BE2C (cell line): ENCODE measurements around the gene TMC4.

Experiments used
- DNase-seq: peaks from one replicate; pipeline ENCODE4 v3.0.0-alpha.2; 2020
- H3K27me3 ChIP-seq: fragments of 250-450 bp; sonication (Bioruptor Pico); 2 replicates; pipeline ENCODE4 v1.5.1; 2020; ENCODE audit warnings: mild to moderate bottlenecking
- H3K36me3 ChIP-seq: fragments of 250-450 bp; sonication (Bioruptor Pico); 2 replicates; pipeline ENCODE4 v1.5.1; 2020; ENCODE audit warnings: mild to moderate bottlenecking
- H3K4me1 ChIP-seq: fragments of 250-450 bp; sonication (Bioruptor Pico); 2 replicates; pipeline ENCODE4 v1.5.1; 2020
- H3K4me3 ChIP-seq: 2 replicates; pipeline ENCODE4 v1.5.1; 2011; ENCODE audit warnings: low read depth, low read length
- H3K9me3 ChIP-seq: fragments of 250-450 bp; sonication (Bioruptor Pico); 2 replicates; pipeline ENCODE4 v1.5.1; 2020
- TF ChIP-seq, protein P1 (sequence below): IDR thresholded peaks from 2 replicates; pipeline ENCODE4 v1.5.1; 2012; ENCODE audit warnings: mild to moderate bottlenecking, low read depth, low read length

The TMC4 gene

GRCh38 chr19:54142166-54142780 is 30.7 kb downstream of the TMC4 start:
- no peaks in the 10 kb centered on the region for H3K27me3 ChIP-seq
- peaks cover 64% of the 10 kb centered on the region for H3K36me3 ChIP-seq
- TF ChIP-seq, protein P1, sequence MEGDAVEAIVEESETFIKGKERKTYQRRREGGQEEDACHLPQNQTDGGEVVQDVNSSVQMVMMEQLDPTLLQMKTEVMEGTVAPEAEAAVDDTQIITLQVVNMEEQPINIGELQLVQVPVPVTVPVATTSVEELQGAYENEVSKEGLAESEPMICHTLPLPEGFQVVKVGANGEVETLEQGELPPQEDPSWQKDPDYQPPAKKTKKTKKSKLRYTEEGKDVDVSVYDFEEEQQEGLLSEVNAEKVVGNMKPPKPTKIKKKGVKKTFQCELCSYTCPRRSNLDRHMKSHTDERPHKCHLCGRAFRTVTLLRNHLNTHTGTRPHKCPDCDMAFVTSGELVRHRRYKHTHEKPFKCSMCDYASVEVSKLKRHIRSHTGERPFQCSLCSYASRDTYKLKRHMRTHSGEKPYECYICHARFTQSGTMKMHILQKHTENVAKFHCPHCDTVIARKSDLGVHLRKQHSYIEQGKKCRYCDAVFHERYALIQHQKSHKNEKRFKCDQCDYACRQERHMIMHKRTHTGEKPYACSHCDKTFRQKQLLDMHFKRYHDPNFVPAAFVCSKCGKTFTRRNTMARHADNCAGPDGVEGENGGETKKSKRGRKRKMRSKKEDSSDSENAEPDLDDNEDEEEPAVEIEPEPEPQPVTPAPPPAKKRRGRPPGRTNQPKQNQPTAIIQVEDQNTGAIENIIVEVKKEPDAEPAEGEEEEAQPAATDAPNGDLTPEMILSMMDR, result no peak
- H3K4me1 ChIP-seq, result no peaks in the 10 kb centered on the region
- DNase-seq, result no peak
- no peaks in the 10 kb centered on the region for H3K9me3 ChIP-seq
- H3K4me3 ChIP-seq, result no peak overlapping the region

GRCh38 chr19:54141356-54141755 is 31.6 kb downstream of the TMC4 start:
- Histone ChIP-seq H3K9me3 (no peaks in the 10 kb centered on the region), H3K4me3 (no peak overlapping the region), H3K4me1 (no peaks in the 10 kb centered on the region), H3K36me3 (peaks cover 55% of the 10 kb centered on the region), H3K27me3 (no peaks in the 10 kb centered on the region)
- TF ChIP-seq, protein P1, result no peak
- no peak for DNase-seq

GRCh38 chr19:54138489-54139256 is 34.3 kb downstream of the TMC4 start:
- TF ChIP-seq, protein P1, result no peak
- peak overlapping the region; percentile 83 for H3K4me3 ChIP-seq
- DNase-seq, result no peak
- H3K4me1 ChIP-seq, result no peaks in the 10 kb centered on the region
- no peaks in the 10 kb centered on the region for H3K9me3 ChIP-seq
- peaks cover 28% of the 10 kb centered on the region for H3K36me3 ChIP-seq
- no peaks in the 10 kb centered on the region for H3K27me3 ChIP-seq

DNA sequence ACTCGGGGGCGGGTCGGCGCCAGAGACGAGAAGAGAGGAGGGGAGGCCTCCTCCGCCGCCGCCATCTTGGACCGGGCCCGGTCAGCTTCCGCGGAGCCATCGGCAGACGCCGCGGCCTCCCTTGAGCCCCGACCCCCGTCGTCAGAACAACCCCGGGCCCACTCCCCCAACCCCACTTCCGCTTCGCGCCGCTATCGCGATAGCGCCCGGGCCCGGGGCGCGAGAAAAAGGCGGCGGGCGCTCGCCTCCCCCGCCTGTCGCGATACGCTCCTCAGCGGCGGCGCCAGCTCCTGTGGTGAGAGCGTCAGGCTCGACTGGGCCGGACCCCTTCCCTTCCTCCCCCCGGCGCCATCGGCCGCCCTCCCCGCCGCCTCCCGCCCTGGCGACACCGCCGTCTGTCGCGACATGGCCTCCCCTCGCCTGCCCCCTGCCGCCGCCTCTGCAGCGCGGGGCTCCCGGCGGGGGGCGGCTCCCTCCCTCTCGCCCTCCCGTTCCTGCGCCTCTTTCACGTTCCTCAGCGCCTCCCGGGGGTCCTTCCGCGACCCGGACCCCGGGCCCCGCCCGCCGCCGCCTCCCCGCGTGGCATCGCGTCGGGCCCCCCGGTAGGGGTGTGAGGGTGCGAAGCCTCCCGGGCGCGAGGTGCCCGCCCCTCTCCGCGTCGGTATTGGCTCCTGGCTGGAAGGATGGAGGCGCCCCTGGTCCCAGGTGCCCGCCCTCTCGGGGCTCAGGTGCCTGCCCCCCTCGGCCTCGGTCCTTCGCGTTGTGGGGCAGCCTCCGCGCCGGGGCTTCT is 35.1 kb downstream of the TMC4 start, which contains the start of gene CNOT3:
Gene CNOT3 (plus strand): TSS at position 64 of the 790 bp plus-strand sequence. CDS start 5,217 bp downstream, outside the sequence.
- Histone ChIP-seq H3K4me3 (peak within 1 kb of the TSS; percentile 83), H3K27me3 (no peaks in the 10 kb centered on the region), H3K9me3 (no peaks in the 10 kb centered on the region), H3K36me3 (peaks cover 20% of the 10 kb centered on the region), H3K4me1 (no peaks in the 10 kb centered on the region)
- peak; percentile 49 for DNase-seq
- TF ChIP-seq, protein P1, result 0 out of 2 replicates have a peak, but pooled peaks have one; percentile 9

DNA sequence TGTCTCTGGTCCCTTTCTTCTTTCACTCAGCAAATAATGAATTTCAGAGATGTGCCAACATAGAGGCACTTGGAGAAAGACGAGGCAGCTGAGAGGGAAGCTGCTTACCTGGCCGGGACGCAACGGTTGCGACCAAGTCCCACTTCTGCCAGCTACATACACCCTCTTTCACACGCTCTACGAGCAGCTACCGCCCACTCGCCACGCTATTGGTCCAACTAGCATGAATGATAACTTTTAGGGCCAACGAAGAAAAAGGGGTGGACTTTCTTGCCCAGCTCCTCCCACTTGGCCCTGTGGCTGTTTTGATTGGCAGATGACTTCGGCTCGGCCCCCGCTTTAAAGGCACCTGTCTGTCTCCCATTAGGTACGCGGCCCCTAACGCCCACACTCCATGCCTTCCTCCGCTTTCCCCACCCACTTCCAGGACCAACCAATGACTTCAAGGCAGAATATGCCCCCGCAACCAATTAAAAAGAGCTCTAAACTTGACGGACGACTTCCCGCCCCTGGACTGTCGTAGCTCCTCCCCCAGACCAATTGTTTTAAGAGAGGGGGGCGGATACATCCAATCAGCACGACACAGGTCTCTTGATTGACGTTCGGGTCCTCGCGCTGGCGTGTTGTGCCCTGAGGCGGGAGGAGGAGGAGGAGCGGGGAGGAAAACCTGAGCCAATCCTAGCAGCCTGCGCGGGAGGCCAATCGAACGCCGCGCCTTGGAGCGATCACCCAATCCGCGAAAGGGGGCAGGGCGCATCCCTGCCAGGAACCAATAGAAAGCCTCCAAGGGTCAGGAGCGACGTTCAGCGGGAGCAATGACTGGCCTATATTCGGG is 35.9 kb downstream of the TMC4 start:
- H3K4me3 ChIP-seq, result peak overlapping the region; percentile 83
- H3K36me3 ChIP-seq, result peaks cover 13% of the 10 kb centered on the region
- TF ChIP-seq, protein P1, result no peak
- no peaks in the 10 kb centered on the region for H3K27me3 ChIP-seq
- H3K9me3 ChIP-seq, result no peaks in the 10 kb centered on the region
- peak; percentile 99 for DNase-seq
- no peaks in the 10 kb centered on the region for H3K4me1 ChIP-seq
